PFSK-1 (cell line): ENCODE data around the gene KCNQ5.

Experiments
- FOXP2 ChIP-seq: optimal IDR thresholded peaks from 2 replicates; pipeline ENCODE3; 2011; ENCODE audit warnings: borderline replicate concordance, control low read depth, inconsistent platforms; ENCODE audit not compliant: insufficient read depth; ENCODE audit errors: extremely low read length, extremely low read depth
- POLR2AphosphoS5 ChIP-seq: IDR thresholded peaks from 2 replicates; pipeline ENCODE4 v1.6.1; 2012; ENCODE audit warnings: low read depth, mild to moderate bottlenecking, control low read depth, low read length, moderate library complexity
- SIN3A ChIP-seq: IDR thresholded peaks from 2 replicates; pipeline ENCODE4 v1.6.1; 2012; ENCODE audit warnings: mild to moderate bottlenecking, low read length, moderate library complexity, borderline replicate concordance; ENCODE audit not compliant: insufficient read depth
- TAF1 ChIP-seq: IDR thresholded peaks from 2 replicates; pipeline ENCODE4 v1.6.1; 2012; ENCODE audit warnings: low read length, control low read depth, borderline replicate concordance; ENCODE audit not compliant: insufficient read depth
- TF ChIP-seq, protein P1 (sequence below), 2 experiments: IDR thresholded peaks; 2 replicates each; pipeline versions ENCODE4 v1.6.1 to v1.8.0; 2011 to 2012; ENCODE audit warnings: low read depth in 2 of 2, low read length in 2 of 2, control low read depth in 1 of 2, inconsistent platforms in 1 of 2, mild to moderate bottlenecking in 1 of 2, moderate library complexity in 1 of 2; ENCODE audit not compliant: insufficient read depth in 1 of 2

KCNQ5 gene

DNA sequence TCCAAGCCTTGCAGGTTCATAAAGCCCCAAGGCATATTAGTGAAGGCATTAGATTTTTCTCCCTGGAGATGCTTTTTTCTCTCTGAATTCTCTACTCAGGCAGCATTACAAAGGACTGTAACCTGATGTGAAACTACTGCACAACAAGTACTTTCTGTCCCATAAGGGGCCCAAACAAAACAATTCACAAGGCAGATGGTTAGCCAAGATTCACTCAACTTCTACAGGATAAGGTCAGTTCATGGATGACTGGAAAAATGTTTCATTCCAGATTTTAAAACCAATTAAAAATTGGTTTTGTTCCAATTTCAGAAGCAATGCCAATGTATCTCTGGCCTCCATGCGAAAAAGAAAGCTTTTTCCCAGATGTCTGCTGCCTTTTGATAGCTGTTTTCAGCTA is 421.6 kb downstream of the KCNQ5 start:
- TF ChIP-seq SIN3A (no peak), FOXP2 (no peak), POLR2AphosphoS5 (no peak), TAF1 (no peak)
- TF ChIP-seq, protein P1, sequence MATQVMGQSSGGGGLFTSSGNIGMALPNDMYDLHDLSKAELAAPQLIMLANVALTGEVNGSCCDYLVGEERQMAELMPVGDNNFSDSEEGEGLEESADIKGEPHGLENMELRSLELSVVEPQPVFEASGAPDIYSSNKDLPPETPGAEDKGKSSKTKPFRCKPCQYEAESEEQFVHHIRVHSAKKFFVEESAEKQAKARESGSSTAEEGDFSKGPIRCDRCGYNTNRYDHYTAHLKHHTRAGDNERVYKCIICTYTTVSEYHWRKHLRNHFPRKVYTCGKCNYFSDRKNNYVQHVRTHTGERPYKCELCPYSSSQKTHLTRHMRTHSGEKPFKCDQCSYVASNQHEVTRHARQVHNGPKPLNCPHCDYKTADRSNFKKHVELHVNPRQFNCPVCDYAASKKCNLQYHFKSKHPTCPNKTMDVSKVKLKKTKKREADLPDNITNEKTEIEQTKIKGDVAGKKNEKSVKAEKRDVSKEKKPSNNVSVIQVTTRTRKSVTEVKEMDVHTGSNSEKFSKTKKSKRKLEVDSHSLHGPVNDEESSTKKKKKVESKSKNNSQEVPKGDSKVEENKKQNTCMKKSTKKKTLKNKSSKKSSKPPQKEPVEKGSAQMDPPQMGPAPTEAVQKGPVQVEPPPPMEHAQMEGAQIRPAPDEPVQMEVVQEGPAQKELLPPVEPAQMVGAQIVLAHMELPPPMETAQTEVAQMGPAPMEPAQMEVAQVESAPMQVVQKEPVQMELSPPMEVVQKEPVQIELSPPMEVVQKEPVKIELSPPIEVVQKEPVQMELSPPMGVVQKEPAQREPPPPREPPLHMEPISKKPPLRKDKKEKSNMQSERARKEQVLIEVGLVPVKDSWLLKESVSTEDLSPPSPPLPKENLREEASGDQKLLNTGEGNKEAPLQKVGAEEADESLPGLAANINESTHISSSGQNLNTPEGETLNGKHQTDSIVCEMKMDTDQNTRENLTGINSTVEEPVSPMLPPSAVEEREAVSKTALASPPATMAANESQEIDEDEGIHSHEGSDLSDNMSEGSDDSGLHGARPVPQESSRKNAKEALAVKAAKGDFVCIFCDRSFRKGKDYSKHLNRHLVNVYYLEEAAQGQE (IDR thresholded peaks at IDR 0.05; ENCODE audit: insufficient read depth in 1 of 2, low read depth in 2 of 2, low read length in 2 of 2) = no peak

GRCh38 chr6:73045609-73046008 is 423.7 kb downstream of the KCNQ5 start:
- TF ChIP-seq POLR2AphosphoS5 (no peak), SIN3A (no peak), TAF1 (no peak), FOXP2 (no peak)
- TF ChIP-seq, protein P1 (IDR thresholded peaks at IDR 0.05; ENCODE audit: insufficient read depth in 1 of 2, low read depth in 2 of 2, low read length in 2 of 2) = no peak

DNA sequence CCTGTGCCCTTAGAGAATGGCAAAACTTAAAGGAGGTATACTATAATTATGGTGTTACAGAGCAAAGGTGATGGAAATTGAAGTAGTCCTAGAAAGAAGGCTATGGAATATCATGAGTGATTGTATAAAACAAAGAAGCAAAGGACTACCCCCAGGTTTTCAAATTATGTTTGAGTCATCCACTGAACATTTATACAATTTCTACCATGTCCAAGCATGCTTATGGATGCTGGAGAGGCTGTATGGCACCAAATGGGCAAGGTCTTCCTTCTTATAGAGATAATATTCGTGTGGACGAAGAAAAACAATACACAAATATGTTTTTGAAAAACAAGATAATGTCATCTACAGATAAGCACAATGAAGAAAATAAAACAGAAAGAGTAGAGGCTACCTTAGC is 425.9 kb downstream of the KCNQ5 start:
- TF ChIP-seq TAF1 (no peak), FOXP2 (no peak), POLR2AphosphoS5 (no peak), SIN3A (no peak)
- TF ChIP-seq, protein P1 (IDR thresholded peaks at IDR 0.05; ENCODE audit: insufficient read depth in 1 of 2, low read depth in 2 of 2, low read length in 2 of 2) = no peak

GRCh38 chr6:73049971-73050594 is 428.2 kb downstream of the KCNQ5 start:
- TF ChIP-seq TAF1 (no peak), SIN3A (no peak), POLR2AphosphoS5 (no peak), FOXP2 (no peak)
- TF ChIP-seq, protein P1 (IDR thresholded peaks at IDR 0.05; ENCODE audit: insufficient read depth in 1 of 2, low read depth in 2 of 2, low read length in 2 of 2) = no peak

DNA sequence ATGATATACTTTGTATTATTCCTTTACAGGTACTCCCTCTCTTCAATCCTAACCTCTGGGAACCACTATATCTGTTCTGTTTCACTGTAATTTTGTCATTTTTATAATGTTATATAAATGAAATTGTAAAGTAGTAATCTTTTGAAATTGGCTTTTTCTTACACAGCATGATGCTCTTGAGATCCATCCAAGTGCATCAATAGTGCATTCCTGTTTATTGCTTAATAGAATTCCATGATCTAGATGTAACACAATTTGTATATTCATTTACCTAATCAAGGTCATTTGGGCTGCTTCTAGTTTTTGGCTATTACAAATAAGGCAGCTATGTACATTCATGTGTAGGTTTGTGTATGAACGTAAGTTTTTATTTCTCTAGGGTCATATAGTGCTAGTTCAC is 428.8 kb downstream of the KCNQ5 start:
- TF ChIP-seq POLR2AphosphoS5 = no peak
- no peak for TF ChIP-seq SIN3A
- TF ChIP-seq TAF1 = no peak
- TF ChIP-seq, protein P1 (IDR thresholded peaks at IDR 0.05; ENCODE audit: insufficient read depth in 1 of 2, low read depth in 2 of 2, low read length in 2 of 2) = no peak
- TF ChIP-seq FOXP2 = no peak
